GM19455 (cell line): ENCODE data around the gene NECTIN4.
"Not testable (repeated sequence)": the region's sequence is repeated elsewhere in the genome, so short reads cannot be mapped to it uniquely, and the experiment has no call there.

Experiments
- ATAC-seq: cut with Tn5 transposase; IDR thresholded peaks from one replicate; pipeline ENCODE4 v1.9.1; 2021; ENCODE audit not compliant: unreplicated experiment

NECTIN4 gene

GRCh38 chr1:161089251-161089924 lies at the start of gene NECTIN4:
NECTIN4 (minus strand) TSS chr1:161089558; CDS start chr1:161089296, 262 bp downstream.
- ATAC-seq: no peak

- no peak for ATAC-seq
These were observed 49.1 kb upstream of the NECTIN4 start for GRCh38 chr1:161138431-161138830.

GRCh38 chr1:161137881-161138280 lies 48.5 kb upstream of the NECTIN4 start:
- no peak for ATAC-seq

- ATAC-seq: no peak
These were observed 43.9 kb upstream of the NECTIN4 start for GRCh38 chr1:161133220-161133740.

GRCh38 chr1:161132410-161133219 lies 43.3 kb upstream of the NECTIN4 start, which contains the start of gene DEDD:
DEDD (minus strand) TSS chr1:161132667; CDS start chr1:161124462, 8,205 bp downstream.
- ATAC-seq: peak; percentile 92

GRCh38 chr1:161131523-161132409 lies 42.4 kb upstream of the NECTIN4 start:
- ATAC-seq: peak; percentile 3

GRCh38 chr1:161130266-161130665 lies 40.9 kb upstream of the NECTIN4 start:
- no peak for ATAC-seq

GRCh38 chr1:161128591-161129420 lies 39.4 kb upstream of the NECTIN4 start:
- ATAC-seq: no peak

- ATAC-seq: no peak
These were observed 38.3 kb upstream of the NECTIN4 start for GRCh38 chr1:161127649-161128048.

GRCh38 chr1:161122967-161123366 lies 33.6 kb upstream of the NECTIN4 start:
- ATAC-seq: no peak

GRCh38 chr1:161121834-161122233 lies 32.5 kb upstream of the NECTIN4 start:
- ATAC-seq: no peak

- ATAC-seq: no peak
These were observed 31.8 kb upstream of the NECTIN4 start for GRCh38 chr1:161121042-161121650.

GRCh38 chr1:161119092-161119903 lies 29.9 kb upstream of the NECTIN4 start:
- ATAC-seq: no peak

- peak; percentile 82 for ATAC-seq
These were observed 28.6 kb upstream of the NECTIN4 start, which contains the start of the genes NIT1 and PFDN2 for GRCh38 chr1:161117759-161118581. NIT1 (plus strand) TSS chr1:161118105; CDS start chr1:161118177, 72 bp downstream. PFDN2 (minus strand) TSS chr1:161118037; CDS start chr1:161118026, 11 bp downstream.

- ATAC-seq: not testable (repeated sequence)
These were observed 26.6 kb upstream of the NECTIN4 start for GRCh38 chr1:161115961-161116360.

- no peak for ATAC-seq
These were observed 25.9 kb upstream of the NECTIN4 start for GRCh38 chr1:161115132-161115711.

GRCh38 chr1:161114556-161114955 lies 25.2 kb upstream of the NECTIN4 start:
- ATAC-seq: no peak
